Measurements from ENCODE around the gene SLC9A9.

GRCh38 chr3:143220741-143221140, 627.5 kb downstream of the SLC9A9 start:
- no peak for TF ChIP-seq CTCF (IDR thresholded peaks at IDR 0.05)
- no peak for TF ChIP-seq POLR2A (IDR thresholded peaks at IDR 0.05)
- TF ChIP-seq POLR2AphosphoS5 (IDR thresholded peaks at IDR 0.05) = no peak
- no peak for TF ChIP-seq EP300 (IDR thresholded peaks at IDR 0.05; ENCODE audit: low read depth)

Measured in transverse colon (tissue), 4 donors.